ENCODE data around the gene SIRT4. TPM values are rescaled to one million over a fixed set of nuclear protein-coding genes. Genes with fewer than 3 reads are reported as not detected.
A peak's percentile ranks its signal among the peaks of the same experiment; 100 is the strongest.

The SIRT4 gene
- total and polyA plus RNA-seq, 2 of the 13 experiments (the other 11 are each of a cell fraction or from before 2014, with no cell fraction given), result 3.4 to 5.8 TPM

DNA sequence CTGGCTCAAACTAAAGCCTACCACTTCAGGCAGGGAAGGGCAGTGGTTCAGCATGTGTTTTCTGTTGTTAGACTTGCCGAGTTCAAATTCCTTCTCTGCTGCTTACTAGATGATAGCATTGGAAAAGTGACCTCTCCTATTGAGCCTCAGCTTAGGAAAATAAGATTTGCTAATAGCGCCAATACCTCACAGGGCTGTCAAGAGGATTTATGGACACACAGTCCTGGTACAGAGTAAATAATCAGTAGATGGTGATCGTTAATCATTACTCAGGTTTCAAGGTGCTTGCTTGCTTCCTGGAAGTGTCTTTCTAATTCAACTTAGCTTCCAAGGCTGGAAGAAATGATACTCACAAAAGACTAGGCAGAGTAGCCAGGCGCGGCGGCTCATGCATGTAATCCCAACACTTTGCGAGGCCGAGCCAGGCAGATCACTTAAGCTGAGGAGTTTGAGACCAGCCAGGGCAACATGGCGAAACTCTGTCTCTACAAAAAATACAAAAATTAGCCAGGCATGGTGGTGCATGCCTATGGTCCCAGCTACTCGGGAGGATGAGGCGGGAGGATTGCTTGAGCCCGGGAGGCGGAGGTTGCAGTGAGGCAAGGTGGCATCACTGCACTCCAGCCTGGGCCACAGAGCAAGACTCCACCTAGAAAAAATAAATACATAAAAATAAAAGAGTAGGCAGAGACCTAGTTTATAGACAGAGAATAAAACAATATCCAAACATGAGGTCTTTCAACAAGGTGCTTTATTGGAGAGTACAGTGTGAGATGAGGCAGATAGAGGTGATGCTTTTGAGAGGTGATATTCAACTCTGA, 19.5 kb downstream of the SIRT4 start (continued):
- TF ChIP-seq PAF1 (CRISPR knock-in tag; IDR thresholded peaks at IDR 0.05), result no peak
- TF ChIP-seq, protein P1, sequence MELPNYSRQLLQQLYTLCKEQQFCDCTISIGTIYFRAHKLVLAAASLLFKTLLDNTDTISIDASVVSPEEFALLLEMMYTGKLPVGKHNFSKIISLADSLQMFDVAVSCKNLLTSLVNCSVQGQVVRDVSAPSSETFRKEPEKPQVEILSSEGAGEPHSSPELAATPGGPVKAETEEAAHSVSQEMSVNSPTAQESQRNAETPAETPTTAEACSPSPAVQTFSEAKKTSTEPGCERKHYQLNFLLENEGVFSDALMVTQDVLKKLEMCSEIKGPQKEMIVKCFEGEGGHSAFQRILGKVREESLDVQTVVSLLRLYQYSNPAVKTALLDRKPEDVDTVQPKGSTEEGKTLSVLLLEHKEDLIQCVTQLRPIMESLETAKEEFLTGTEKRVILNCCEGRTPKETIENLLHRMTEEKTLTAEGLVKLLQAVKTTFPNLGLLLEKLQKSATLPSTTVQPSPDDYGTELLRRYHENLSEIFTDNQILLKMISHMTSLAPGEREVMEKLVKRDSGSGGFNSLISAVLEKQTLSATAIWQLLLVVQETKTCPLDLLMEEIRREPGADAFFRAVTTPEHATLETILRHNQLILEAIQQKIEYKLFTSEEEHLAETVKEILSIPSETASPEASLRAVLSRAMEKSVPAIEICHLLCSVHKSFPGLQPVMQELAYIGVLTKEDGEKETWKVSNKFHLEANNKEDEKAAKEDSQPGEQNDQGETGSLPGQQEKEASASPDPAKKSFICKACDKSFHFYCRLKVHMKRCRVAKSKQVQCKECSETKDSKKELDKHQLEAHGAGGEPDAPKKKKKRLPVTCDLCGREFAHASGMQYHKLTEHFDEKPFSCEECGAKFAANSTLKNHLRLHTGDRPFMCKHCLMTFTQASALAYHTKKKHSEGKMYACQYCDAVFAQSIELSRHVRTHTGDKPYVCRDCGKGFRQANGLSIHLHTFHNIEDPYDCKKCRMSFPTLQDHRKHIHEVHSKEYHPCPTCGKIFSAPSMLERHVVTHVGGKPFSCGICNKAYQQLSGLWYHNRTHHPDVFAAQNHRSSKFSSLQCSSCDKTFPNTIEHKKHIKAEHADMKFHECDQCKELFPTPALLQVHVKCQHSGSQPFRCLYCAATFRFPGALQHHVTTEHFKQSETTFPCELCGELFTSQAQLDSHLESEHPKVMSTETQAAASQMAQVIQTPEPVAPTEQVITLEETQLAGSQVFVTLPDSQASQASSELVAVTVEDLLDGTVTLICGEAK (IDR thresholded peaks at IDR 0.05), result no peak
- TF ChIP-seq, protein P1 (CRISPR knock-in tag; IDR thresholded peaks at IDR 0.05), result no peak; the same call in 1 of the 2 replicates
- no peak for TF ChIP-seq SIN3B (IDR thresholded peaks at IDR 0.05; ENCODE audit: low read length)
- no peak; the same call in 1 of the 2 replicates for TF ChIP-seq ZMYM4 (CRISPR knock-in tag; IDR thresholded peaks at IDR 0.05)
- TF ChIP-seq ZC3H4 (CRISPR knock-in tag; IDR thresholded peaks at IDR 0.05; ENCODE audit: borderline replicate concordance), result no peak
- peak; percentile 82; the same call in 1 of the 2 replicates for TF ChIP-seq PHF21A (CRISPR knock-in tag; IDR thresholded peaks at IDR 0.05)
- TF ChIP-seq, protein P2, sequence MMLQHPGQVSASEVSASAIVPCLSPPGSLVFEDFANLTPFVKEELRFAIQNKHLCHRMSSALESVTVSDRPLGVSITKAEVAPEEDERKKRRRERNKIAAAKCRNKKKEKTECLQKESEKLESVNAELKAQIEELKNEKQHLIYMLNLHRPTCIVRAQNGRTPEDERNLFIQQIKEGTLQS (CRISPR knock-in tag; IDR thresholded peaks at IDR 0.05), result no peak
- no peak for TF ChIP-seq SRSF9 (IDR thresholded peaks at IDR 0.05; ENCODE audit: borderline replicate concordance, insufficient read depth, low read depth, low read length, poor library complexity, severe bottlenecking)
- TF ChIP-seq ISX (CRISPR knock-in tag; conservative IDR thresholded peaks at IDR 0.05), result no peak
- no peak for TF ChIP-seq ZNF354B (CRISPR knock-in tag; IDR thresholded peaks at IDR 0.05)
- TF ChIP-seq HNRNPUL1 (IDR thresholded peaks at IDR 0.05; ENCODE audit: low read depth, low read length), result peak; percentile 90
- peak; percentile 49 for TF ChIP-seq HOXA3 (CRISPR knock-in tag; IDR thresholded peaks at IDR 0.05)
- no peak for TF ChIP-seq ZNF547 (CRISPR knock-in tag; IDR thresholded peaks at IDR 0.05)
- TF ChIP-seq, protein P3, sequence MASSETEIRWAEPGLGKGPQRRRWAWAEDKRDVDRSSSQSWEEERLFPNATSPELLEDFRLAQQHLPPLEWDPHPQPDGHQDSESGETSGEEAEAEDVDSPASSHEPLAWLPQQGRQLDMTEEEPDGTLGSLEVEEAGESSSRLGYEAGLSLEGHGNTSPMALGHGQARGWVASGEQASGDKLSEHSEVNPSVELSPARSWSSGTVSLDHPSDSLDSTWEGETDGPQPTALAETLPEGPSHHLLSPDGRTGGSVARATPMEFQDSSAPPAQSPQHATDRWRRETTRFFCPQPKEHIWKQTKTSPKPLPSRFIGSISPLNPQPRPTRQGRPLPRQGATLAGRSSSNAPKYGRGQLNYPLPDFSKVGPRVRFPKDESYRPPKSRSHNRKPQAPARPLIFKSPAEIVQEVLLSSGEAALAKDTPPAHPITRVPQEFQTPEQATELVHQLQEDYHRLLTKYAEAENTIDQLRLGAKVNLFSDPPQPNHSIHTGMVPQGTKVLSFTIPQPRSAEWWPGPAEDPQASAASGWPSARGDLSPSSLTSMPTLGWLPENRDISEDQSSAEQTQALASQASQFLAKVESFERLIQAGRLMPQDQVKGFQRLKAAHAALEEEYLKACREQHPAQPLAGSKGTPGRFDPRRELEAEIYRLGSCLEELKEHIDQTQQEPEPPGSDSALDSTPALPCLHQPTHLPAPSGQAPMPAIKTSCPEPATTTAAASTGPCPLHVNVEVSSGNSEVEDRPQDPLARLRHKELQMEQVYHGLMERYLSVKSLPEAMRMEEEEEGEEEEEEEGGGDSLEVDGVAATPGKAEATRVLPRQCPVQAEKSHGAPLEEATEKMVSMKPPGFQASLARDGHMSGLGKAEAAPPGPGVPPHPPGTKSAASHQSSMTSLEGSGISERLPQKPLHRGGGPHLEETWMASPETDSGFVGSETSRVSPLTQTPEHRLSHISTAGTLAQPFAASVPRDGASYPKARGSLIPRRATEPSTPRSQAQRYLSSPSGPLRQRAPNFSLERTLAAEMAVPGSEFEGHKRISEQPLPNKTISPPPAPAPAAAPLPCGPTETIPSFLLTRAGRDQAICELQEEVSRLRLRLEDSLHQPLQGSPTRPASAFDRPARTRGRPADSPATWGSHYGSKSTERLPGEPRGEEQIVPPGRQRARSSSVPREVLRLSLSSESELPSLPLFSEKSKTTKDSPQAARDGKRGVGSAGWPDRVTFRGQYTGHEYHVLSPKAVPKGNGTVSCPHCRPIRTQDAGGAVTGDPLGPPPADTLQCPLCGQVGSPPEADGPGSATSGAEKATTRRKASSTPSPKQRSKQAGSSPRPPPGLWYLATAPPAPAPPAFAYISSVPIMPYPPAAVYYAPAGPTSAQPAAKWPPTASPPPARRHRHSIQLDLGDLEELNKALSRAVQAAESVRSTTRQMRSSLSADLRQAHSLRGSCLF (CRISPR knock-in tag; IDR thresholded peaks at IDR 0.05; ENCODE audit: borderline replicate concordance), result peak; percentile 43; the same call in 1 of the 2 replicates

Measured in HepG2 (cell line).